GM08714 (cell line): ENCODE measurements around the gene RAB3A.

Experiments
- H3K4me3 ChIP-seq: fragments of 200-500 bp; sonication (Bioruptor generic); 2 replicates; pipeline ENCODE4 v1.5.1; 2014; ENCODE audit warnings: mild to moderate bottlenecking, low read length, inconsistent platforms
- ZNF274 ChIP-seq: IDR thresholded peaks from 2 replicates; pipeline ENCODE4 v1.6.1; 2012; ENCODE audit warnings: mild to moderate bottlenecking, low read depth, low read length

The RAB3A gene

DNA sequence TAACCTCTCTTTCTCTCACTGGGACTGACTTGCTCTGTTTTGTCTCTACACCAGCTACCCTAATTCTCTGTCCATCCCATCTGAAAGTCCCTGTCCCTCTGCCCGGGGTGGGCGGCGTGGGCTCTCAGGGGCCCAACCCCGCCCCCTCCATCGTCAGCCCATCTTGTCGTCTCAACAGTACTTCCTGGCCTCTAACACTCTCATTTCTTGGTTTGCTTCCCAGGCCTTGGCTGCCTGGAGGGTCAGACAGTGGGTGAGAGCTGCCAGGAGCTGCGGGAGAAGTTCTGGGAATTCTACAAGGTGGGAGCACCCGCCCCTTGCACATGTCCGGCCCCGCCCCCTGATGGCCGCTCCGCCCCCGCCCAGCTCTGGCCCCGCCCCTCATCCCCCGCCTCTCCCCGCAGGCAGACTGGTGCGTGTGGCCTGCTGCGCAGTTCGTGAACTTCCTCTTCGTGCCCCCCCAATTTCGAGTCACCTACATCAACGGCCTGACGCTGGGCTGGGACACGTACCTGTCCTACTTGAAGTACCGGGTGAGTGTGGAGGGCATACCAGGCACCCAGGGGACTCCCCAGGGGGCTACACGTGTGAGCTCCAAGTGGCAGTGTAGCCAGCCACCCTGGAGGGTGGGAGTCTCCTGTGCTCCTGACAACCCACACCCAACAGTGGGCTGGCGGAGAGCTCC is 9.1 kb downstream of the RAB3A start:
- H3K4me3 ChIP-seq: peak overlapping the region; percentile 74; the same call in 1 of the 2 replicates
- TF ChIP-seq ZNF274: no peak

GRCh38 chr19:18194181-18194530 is 9.7 kb downstream of the RAB3A start:
- peak overlapping the region; percentile 74; the same call in 1 of the 2 replicates for H3K4me3 ChIP-seq
- TF ChIP-seq ZNF274: no peak

GRCh38 chr19:18193388-18194180 is 10.3 kb downstream of the RAB3A start:
- TF ChIP-seq ZNF274: no peak

DNA sequence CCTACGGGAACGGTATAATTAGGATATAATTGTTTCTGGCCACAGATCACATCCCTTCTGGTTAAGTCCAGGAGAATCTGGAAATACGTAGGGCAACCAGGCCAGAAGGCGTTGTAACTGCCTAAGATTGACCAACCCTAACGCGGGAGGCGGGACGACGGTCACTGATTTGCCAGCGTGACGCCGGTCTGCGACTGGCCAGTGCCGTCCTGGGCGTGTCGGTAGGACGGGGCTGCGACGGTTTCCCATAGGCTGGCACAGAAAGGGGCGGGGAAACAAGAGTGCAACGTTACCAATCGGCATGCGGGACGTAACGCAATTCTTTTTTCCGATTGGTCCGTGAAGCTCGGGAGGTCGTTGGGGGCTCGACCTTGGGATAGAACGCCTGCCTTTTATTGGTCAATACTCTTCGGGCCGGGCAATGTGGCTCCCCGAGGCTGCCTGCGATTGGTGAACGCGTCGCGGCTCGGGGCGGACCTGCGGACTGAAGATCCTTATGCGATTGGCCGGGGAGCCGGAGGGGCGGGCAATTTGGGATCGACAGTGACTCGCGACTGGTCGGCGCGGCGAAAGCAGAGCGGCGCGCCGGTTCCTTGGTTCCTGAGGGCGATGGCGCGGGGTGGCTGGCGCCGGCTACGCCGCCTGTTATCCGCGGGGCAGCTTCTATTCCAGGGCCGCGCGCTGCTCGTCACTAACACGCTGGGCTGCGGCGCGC is 11.0 kb downstream of the RAB3A start, which contains the start of gene MPV17L2:
MPV17L2 (plus strand) TSS at position 546 of the 715 bp plus-strand sequence; CDS start at position 610, 64 bp downstream.
- no peak for TF ChIP-seq ZNF274
- H3K4me3 ChIP-seq: peak within 1 kb of the TSS; percentile 74

More at GRCh38 chr19:18193388-18194180, 10.3 kb downstream of the RAB3A start:
- peak overlapping the region; percentile 74 for H3K4me3 ChIP-seq

DNA sequence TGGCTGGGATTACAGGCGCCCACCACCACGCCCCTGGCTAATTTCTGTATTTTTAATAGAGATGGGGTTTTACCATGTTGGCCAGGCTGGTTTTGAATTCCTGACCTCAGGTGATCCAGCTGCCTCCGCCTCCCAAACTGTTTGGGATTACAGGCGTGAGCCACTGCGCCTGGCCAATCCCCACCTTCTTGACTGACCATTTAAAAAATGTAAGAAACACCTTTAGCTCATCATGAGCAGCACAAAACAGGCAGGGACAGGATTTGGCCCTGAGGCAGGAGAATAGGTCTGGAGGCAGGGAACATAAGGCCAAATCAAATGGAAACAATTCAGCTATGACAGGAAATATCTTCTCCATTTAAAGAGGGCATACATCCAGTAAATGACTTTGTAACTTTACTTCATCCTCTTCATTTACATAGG is 12.2 kb downstream of the RAB3A start:
- 0 out of 2 replicates have a peak overlapping the region, but pooled peaks have one; percentile 4 for H3K4me3 ChIP-seq

DNA sequence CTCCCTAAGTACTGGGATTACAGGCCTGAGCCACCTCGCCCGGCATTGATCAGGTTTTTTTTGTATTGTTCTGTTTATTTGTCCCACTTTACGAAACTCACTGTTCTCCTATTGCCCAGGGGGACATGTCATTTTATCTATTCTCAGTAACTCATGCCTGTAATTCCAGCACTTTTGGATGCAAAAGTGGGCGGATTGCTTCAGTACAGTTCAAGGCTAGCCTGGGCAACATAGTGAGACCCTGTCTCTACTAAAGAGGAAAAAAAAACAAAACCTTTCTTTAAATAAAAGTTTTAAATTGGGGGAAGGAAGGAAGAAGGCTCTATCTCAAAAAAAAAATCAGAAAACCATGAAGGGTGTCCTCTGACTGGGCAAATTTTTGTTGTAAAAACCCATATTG is 13.6 kb downstream of the RAB3A start:
- H3K4me3 ChIP-seq: no peak overlapping the region
- no peak for TF ChIP-seq ZNF274

More for the DNA sequence above, 12.2 kb downstream of the RAB3A start:
- TF ChIP-seq ZNF274: no peak

GRCh38 chr19:18185538-18185937 is 18.3 kb downstream of the RAB3A start:
- H3K4me3 ChIP-seq: no peak overlapping the region
- TF ChIP-seq ZNF274: no peak

- H3K4me3 ChIP-seq: no peak overlapping the region
- no peak for TF ChIP-seq ZNF274
Measured at GRCh38 chr19:18183529-18183928, 20.3 kb downstream of the RAB3A start.

DNA sequence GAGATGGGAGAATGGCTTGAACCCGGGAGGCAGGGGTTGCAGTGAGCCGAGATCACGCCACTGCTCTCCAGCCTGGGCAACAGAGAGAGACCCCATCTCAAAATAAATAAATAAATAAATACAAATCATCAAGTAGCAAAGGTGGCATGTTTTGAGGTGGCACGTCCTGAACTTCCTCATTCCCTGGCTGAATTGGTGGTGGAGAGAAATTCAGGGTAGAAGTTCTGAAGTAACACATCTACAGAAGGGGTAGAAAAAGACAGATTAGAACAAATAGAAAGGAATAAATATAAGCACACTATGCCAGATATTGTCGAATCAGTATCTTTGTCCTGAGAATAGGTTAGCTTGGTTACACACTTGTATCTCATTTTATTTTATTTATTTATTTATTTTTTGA is 23.9 kb downstream of the RAB3A start:
- no peak overlapping the region for H3K4me3 ChIP-seq
- TF ChIP-seq ZNF274: no peak

DNA sequence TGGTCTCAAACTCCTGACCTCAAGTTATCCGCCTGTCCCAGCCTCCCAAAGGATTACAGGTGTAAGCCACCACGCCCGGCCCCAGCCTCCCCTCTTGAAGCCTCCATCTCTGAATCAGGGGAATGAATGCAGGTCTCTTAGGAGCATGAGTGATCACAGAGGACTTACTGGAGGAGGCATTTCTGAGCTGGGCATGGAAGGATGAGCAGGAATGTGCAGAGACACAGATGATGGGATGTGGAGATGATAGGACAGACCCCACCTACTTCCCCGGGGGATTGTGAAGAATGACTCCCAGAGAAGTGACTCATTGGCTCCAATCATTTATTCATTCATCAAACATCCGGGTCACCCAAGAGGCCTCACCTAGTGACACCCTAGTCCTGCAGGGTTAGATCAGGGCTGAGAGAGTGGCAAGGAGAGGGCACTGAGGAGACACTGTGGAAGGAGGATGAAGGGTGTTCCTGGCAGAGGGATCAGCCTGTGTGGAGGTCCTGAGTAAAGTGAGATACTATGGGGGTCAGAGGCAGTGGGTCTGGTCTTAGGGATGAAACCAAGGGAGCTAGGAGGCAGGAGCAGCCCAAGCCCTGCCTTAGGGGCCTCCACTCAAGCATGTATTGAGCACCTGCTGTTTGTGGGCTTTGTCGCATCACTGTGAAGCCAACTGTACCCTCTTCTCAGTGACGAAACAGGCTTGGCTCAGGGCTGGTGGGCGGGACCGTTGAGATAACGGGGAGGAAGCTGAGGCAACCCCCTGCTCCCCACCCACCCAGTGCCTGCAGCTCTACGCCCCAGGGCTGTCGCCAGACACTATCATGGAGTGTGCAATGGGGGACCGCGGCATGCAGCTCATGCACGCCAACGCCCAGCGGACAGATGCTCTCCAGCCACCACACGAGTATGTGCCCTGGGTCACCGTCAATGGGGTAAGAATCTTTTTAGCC is 27.2 kb downstream of the RAB3A start:
- TF ChIP-seq ZNF274: no peak
- H3K4me3 ChIP-seq: no peak overlapping the region

GRCh38 chr19:18174983-18175382 is 28.9 kb downstream of the RAB3A start:
- peak overlapping the region; percentile 68; the same call in 1 of the 2 replicates for H3K4me3 ChIP-seq
- TF ChIP-seq ZNF274: no peak

GRCh38 chr19:18173572-18174288 is 30.1 kb downstream of the RAB3A start, which contains the start of gene IFI30:
Gene IFI30, plus strand, starts transcription at chr19:18173813. Its CDS starts 29 bp downstream, at chr19:18173842.
- TF ChIP-seq ZNF274: no peak

More at GRCh38 chr19:18173572-18174288, 30.1 kb downstream of the RAB3A start, which contains the start of gene IFI30:
- H3K4me3 ChIP-seq: peak within 1 kb of the TSS; percentile 68
